HCT116 (cell line): ENCODE results near the gene NEURL1B. TPM values are rescaled to one million over a fixed set of nuclear protein-coding genes. Genes with fewer than 3 reads are reported as not detected.

ENCODE experiments used
- ATAC-seq: fragments of 200-7000 bp; cut with Tn5 transposase; 2 replicates; pipeline ENCODE4 v1.9.1; 2020; ENCODE audit warnings: mild to moderate bottlenecking, moderate library complexity
- BruUV-seq: library from RNA; stranded (reverse); fragments of 400-500 nt; replicated peaks from 2 replicates; lab custom pipeline; 2021; lab: Mats Ljungman, UMichigan
- CTCF ChIA-PET: fragments of 300-600 bp; sonication (Branson Sonifier 250); formaldehyde crosslinking; loops from one replicate; lab custom pipeline; 2021; ENCODE audit warnings: antibody characterized with exemption; lab: Charles Lee
- POLR2A ChIA-PET: fragments of 300-600, 350-600 bp; sonication (Branson Sonifier 250); formaldehyde crosslinking; loops from one replicate; lab custom pipeline; 2021; ENCODE audit warnings: antibody characterized with exemption; lab: Charles Lee
- RAD21 ChIA-PET, 2 experiments: fragments of 300-600 bp; sonication (Branson Sonifier 250); formaldehyde crosslinking; loops; one replicate each; lab custom pipeline; 2023; ENCODE audit warnings: low total read pairs in 2 of 2; ENCODE audit not compliant: uncharacterized antibody in 2 of 2, unreplicated experiment in 2 of 2, low non-redundant PET in 1 of 2; lab: Charles Lee
- DNase-seq: peaks from one replicate; pipeline ENCODE4 v3.0.0-alpha.2; 2010; ENCODE audit warnings: low read depth, low spot score
- H2AFZ ChIP-seq: fragments of 200-600 bp; shearing (Covaris generic), sonication (generic); 2 replicates; pipeline ENCODE4 v1.6.1; 2017; ENCODE audit warnings: low read depth, mixed run types, mixed read lengths, antibody characterized with exemption, low read length; ENCODE audit not compliant: poor library complexity, severe bottlenecking
- H3K27ac ChIP-seq: 2 replicates; pipeline ENCODE4 v1.5.1; 2012; ENCODE audit warnings: low read depth, low read length
- H3K27me3 ChIP-seq: fragments of 200-600 bp; sonication (generic); 2 replicates; pipeline ENCODE4 v1.6.1; 2016; ENCODE audit warnings: mixed run types, low read length, mixed read lengths; ENCODE audit not compliant: insufficient read depth
- H3K36me3 ChIP-seq, 2 experiments: fragments of 200-500 bp in 1 of 2; fragments of 200-600 bp in 1 of 2; sonication (Bioruptor generic) in 1 of 2; sonication (generic) in 1 of 2; 2 replicates each; pipeline versions ENCODE4 v1.5.1 to v1.6.1; 2014 to 2016; ENCODE audit warnings: low read length in 2 of 2, inconsistent platforms in 1 of 2, mixed read lengths in 1 of 2, mixed run types in 1 of 2; ENCODE audit not compliant: insufficient read depth in 2 of 2, control insufficient read depth in 1 of 2
- H3K4me1 ChIP-seq, 2 experiments: fragments of 200-600 bp in 1 of 2; sonication (generic) in 1 of 2; 2 replicates each; pipeline versions ENCODE4 v1.5.1 to v1.6.1; 2012 to 2017; ENCODE audit warnings: low read length in 2 of 2, inconsistent platforms in 1 of 2, mild to moderate bottlenecking in 1 of 2, mixed read lengths in 1 of 2, mixed run types in 1 of 2, moderate library complexity in 1 of 2; ENCODE audit not compliant: insufficient read depth in 2 of 2, control insufficient read depth in 1 of 2
- H3K4me2 ChIP-seq: fragments of 200-600 bp; sonication (generic); 2 replicates; pipeline ENCODE4 v1.6.1; 2017; ENCODE audit warnings: mixed run types, low read length, mixed read lengths
- H3K4me3 ChIP-seq, 2 experiments: fragments of 200-600 bp in 1 of 2; sonication (generic) in 1 of 2; replicated peaks in 1 of 2; 2 replicates each; pipeline ENCODE4 v1.5.1; 2011 to 2016; ENCODE audit warnings: low read length in 2 of 2, control low read depth in 1 of 2, low read depth in 1 of 2, mild to moderate bottlenecking in 1 of 2, mixed read lengths in 1 of 2, mixed run types in 1 of 2
- H3K79me2 ChIP-seq: fragments of 200-600 bp; sonication (generic); 2 replicates; pipeline ENCODE4 v1.6.1; 2017; ENCODE audit warnings: mild to moderate bottlenecking, mixed run types, low read length, moderate library complexity, mixed read lengths; ENCODE audit not compliant: insufficient read depth
- H3K9ac ChIP-seq: fragments of 200-600 bp; sonication (generic); 2 replicates; pipeline ENCODE4 v1.6.1; 2016; ENCODE audit warnings: low read length, mixed read lengths
- H3K9me2 ChIP-seq: fragments of 200-600 bp; sonication (generic), shearing (Covaris generic); 2 replicates; pipeline ENCODE4 v1.6.1; 2017; ENCODE audit warnings: mixed run types, mild to moderate bottlenecking, moderate library complexity; ENCODE audit not compliant: insufficient read depth
- H3K9me3 ChIP-seq, 2 experiments: fragments of 200-500 bp in 1 of 2; fragments of 200-600 bp in 1 of 2; sonication (Bioruptor generic) in 1 of 2; sonication (generic) in 1 of 2; 2 replicates each; pipeline ENCODE4 v1.6.1; 2014 to 2017; ENCODE audit warnings: low read length in 2 of 2, mixed read lengths in 2 of 2, inconsistent platforms in 1 of 2, low read depth in 1 of 2, mild to moderate bottlenecking in 1 of 2, mixed run types in 1 of 2, moderate library complexity in 1 of 2; ENCODE audit not compliant: control insufficient read depth in 1 of 2, insufficient read depth in 1 of 2
- H4K20me1 ChIP-seq: fragments of 200-600 bp; sonication (generic), shearing (Covaris generic); 2 replicates; pipeline ENCODE4 v1.6.1; 2017; ENCODE audit warnings: mixed run types, mild to moderate bottlenecking, moderate library complexity; ENCODE audit not compliant: insufficient read depth
- ATF3 ChIP-seq: IDR thresholded peaks from 2 replicates; pipeline ENCODE4 v1.6.1; 2012
- CBX3 ChIP-seq: IDR thresholded peaks from 2 replicates; pipeline ENCODE4 v1.6.1; 2012; ENCODE audit warnings: low read depth
- CTCF ChIP-seq, 3 experiments: fragments of 200-600 bp in 1 of 3; sonication (generic) in 1 of 3; IDR thresholded peaks in 2 of 3; conservative IDR thresholded peaks in 1 of 3; 2 replicates each; pipeline ENCODE4 v1.5.1; 2012 to 2017; ENCODE audit warnings: low read depth in 2 of 3, low read length in 2 of 3, antibody characterized with exemption in 1 of 3, borderline replicate concordance in 1 of 3, control low read depth in 1 of 3, mild to moderate bottlenecking in 1 of 3, mixed read lengths in 1 of 3, mixed run types in 1 of 3, moderate library complexity in 1 of 3; ENCODE audit not compliant: insufficient read depth in 1 of 3
- EZH2 ChIP-seq: fragments of 200-600 bp; sonication (generic); IDR thresholded peaks from 2 replicates; pipeline ENCODE4 v1.6.1; 2017; ENCODE audit warnings: antibody characterized with exemption, mixed run types
- JUND ChIP-seq: IDR thresholded peaks from 2 replicates; pipeline ENCODE4 v1.6.1; 2012
- MAX ChIP-seq: IDR thresholded peaks from 2 replicates; pipeline ENCODE4 v1.6.1; 2012
- RAD21 ChIP-seq: IDR thresholded peaks from 2 replicates; pipeline ENCODE4 v1.6.1; 2012; ENCODE audit warnings: low read depth, mild to moderate bottlenecking
- REST ChIP-seq: IDR thresholded peaks from 2 replicates; pipeline ENCODE4 v1.6.1; 2012; ENCODE audit warnings: low read depth
- SIN3A ChIP-seq: IDR thresholded peaks from 2 replicates; pipeline ENCODE4 v1.6.1; 2012; ENCODE audit warnings: low read depth
- SP1 ChIP-seq: IDR thresholded peaks from 2 replicates; pipeline ENCODE4 v1.6.1; 2012; ENCODE audit warnings: low read depth
- SRF ChIP-seq: IDR thresholded peaks from 2 replicates; pipeline ENCODE4 v1.6.1; 2012; ENCODE audit warnings: low read depth
- YY1 ChIP-seq: IDR thresholded peaks from 2 replicates; pipeline ENCODE4 v1.6.1; 2011; ENCODE audit warnings: low read length, low read depth, moderate library complexity, mild to moderate bottlenecking; ENCODE audit not compliant: insufficient replicate concordance; ENCODE audit errors: extremely low read depth
- ZBTB33 ChIP-seq: IDR thresholded peaks from 2 replicates; pipeline ENCODE4 v1.6.1; 2011; ENCODE audit warnings: mild to moderate bottlenecking, low read length, moderate library complexity; ENCODE audit not compliant: insufficient replicate concordance; ENCODE audit errors: extremely low read depth
- ZNF274 ChIP-seq: fragments of 200-500 bp; sonication (Bioruptor generic); IDR thresholded peaks from 2 replicates; pipeline ENCODE4 v1.6.1; 2014; ENCODE audit warnings: mild to moderate bottlenecking, low read depth, low read length, inconsistent platforms
- intact Hi-C: fragments of 100-400 bp; cut with micrococcal nuclease; formaldehyde crosslinking; loops from 2 replicates; pipeline ENCODE4 v1.10.0; 2022
- total RNA-seq: library from RNA; stranded (reverse); gene quantifications from one replicate; pipeline ENCODE4 v1.2.1, GENCODE V29; 2021; ENCODE audit not compliant: unreplicated experiment

The NEURL1B gene
- total RNA-seq, 1 experiment from 2014 or later, result 5.8 TPM

- H3K79me2 ChIP-seq, result no peaks in the 10 kb centered on the region
- no peaks in the 10 kb centered on the region for H3K9me3 ChIP-seq
- H3K9me2 ChIP-seq, result no peaks in the 10 kb centered on the region
- ChIA-PET POLR2A (no interaction called here), RAD21 (no interaction called here), CTCF (no interaction called here)
- H3K4me1 ChIP-seq, result peaks cover 0 to 4% of the 10 kb centered on the region in 2 experiments; a peak in 1 of 4 replicates
- no TSS peak for BruUV-seq
- H3K4me2 ChIP-seq, result no peak overlapping the region
- no peak for DNase-seq
- H3K9ac ChIP-seq, result no peak overlapping the region
- H3K27me3 ChIP-seq, result peaks cover 15% of the 10 kb centered on the region; the same call in 1 of the 2 replicates
- no peak for ATAC-seq
- no peaks in the 10 kb centered on the region for H3K36me3 ChIP-seq
- intact Hi-C loops, result no loop called here
- H3K4me3 ChIP-seq, result no peak overlapping the region
- no peak for TF ChIP-seq RAD21
- no peak for TF ChIP-seq CTCF (IDR thresholded peaks at IDR 0.05 in 2 of 3, conservative IDR thresholded peaks at IDR 0.05 in 1 of 3; ENCODE audit: borderline replicate concordance in 1 of 3, insufficient read depth in 1 of 3, low read depth in 2 of 3, low read length in 2 of 3)
- no peak for TF ChIP-seq SRF
- TF ChIP-seq REST, result no peak
- no peak for TF ChIP-seq MAX
- no peak for TF ChIP-seq JUND
- TF ChIP-seq CBX3, result no peak
- no peak for TF ChIP-seq SIN3A
- TF ChIP-seq ATF3, result no peak
- no peak for TF ChIP-seq EZH2
- no peak for TF ChIP-seq ZBTB33
- TF ChIP-seq SP1, result no peak
- TF ChIP-seq YY1, result no peak
- no peak for TF ChIP-seq ZNF274
- no peak overlapping the region for H3K27ac ChIP-seq
- no peak overlapping the region for H2AFZ ChIP-seq
- no peaks in the 10 kb centered on the region for H4K20me1 ChIP-seq
Observed at GRCh38 chr5:172594431-172594830, 46.6 kb upstream of the NEURL1B start.
